ENCODE results near the gene TSPAN14.

The TSPAN14 gene

DNA sequence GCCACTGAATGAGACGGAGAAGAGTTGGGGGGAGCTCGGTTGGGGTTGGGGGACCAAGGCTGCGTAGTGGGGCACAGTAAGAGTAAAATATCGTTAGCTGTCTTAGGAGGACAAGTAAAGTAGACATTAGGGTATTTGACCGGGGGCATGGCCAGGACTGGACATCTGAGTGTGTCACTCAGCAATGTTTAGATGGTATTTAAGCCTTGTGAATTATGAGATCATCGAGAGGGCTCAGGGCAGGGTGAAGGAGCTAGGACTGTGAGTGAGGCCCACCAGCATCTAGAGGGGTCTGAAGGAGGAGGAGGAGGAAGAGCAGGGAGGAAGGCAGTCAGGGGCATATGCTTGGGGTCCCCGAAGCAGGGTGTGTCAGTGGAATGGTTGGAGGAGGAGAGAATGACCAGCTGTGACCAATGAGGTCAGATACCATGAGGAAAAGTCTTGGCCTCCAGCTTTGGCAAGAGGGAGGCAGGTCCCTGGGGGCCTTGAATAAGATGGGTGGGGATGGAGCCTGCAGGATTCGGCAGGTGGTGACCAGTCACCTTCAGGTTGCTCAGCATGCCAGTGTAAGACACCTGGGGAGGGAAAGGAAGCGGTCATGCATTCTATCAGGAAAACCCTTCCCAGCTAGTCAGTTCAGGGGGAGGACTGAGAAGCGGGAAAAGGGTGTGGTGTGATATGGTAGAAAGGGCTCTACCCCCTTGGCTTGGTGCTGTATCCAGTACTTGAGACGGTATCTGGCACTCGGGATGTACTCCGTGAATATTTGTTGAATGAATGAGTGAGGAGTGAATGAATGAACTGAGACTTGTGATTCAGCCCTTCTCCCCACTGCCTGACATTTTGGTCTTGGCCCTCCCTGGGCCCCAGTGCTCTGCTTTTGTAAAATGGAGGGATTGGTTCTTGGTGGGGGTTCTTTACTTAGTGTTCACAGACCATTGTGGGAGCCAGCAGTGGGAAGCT lies 48.8 kb downstream of the TSPAN14 start:
- DNase-seq (ENCODE audit: low read depth in 2 of 2): no peak

- no peak for DNase-seq (ENCODE audit: low read depth in 2 of 2)
Observed at GRCh38 chr10:80503584-80504157, 49.6 kb downstream of the TSPAN14 start.

- DNase-seq (ENCODE audit: low read depth in 2 of 2): no peak
Observed at GRCh38 chr10:80504158-80504811, 50.2 kb downstream of the TSPAN14 start.

GRCh38 chr10:80504897-80505465 lies 50.9 kb downstream of the TSPAN14 start:
- DNase-seq (ENCODE audit: low read depth in 2 of 2): no peak

DNA sequence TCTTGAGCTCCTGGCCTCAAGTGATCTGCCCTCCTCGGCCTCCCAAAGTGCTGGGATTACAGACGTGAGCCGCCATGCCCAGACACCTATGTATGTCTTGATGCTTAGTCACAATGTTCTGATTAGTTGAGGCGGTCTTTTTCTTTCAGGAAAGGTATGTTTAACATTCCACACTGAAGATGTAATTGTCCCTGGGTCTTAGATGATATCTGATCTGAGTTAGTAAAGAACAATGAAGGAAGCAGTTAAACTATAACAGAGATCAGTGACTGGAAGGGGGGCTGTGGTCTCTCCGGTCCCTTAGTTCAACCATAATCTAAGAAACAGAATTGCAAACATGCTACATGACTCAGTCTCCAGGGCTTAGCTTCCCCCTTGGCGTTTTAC lies 52.1 kb downstream of the TSPAN14 start:
- DNase-seq (ENCODE audit: low read depth in 2 of 2): peak; percentile 35 to 45

GRCh38 chr10:80506836-80507487 lies 52.9 kb downstream of the TSPAN14 start:
- DNase-seq (ENCODE audit: low read depth in 2 of 2): no peak

DNA sequence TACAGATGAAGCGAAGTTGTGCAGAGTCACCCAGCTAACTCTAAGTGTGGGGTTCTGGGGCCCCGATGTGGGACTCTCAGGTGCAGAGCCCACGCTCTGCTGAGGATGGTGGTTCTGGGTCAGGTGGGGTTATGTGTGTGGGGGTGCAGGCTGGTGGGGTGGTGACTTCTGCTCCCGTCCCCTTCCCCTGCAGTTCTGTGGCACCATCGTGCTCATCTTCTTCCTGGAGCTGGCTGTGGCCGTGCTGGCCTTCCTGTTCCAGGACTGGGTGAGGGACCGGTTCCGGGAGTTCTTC lies 54.9 kb downstream of the TSPAN14 start:
- no peak for DNase-seq (ENCODE audit: low read depth in 2 of 2)

DNA sequence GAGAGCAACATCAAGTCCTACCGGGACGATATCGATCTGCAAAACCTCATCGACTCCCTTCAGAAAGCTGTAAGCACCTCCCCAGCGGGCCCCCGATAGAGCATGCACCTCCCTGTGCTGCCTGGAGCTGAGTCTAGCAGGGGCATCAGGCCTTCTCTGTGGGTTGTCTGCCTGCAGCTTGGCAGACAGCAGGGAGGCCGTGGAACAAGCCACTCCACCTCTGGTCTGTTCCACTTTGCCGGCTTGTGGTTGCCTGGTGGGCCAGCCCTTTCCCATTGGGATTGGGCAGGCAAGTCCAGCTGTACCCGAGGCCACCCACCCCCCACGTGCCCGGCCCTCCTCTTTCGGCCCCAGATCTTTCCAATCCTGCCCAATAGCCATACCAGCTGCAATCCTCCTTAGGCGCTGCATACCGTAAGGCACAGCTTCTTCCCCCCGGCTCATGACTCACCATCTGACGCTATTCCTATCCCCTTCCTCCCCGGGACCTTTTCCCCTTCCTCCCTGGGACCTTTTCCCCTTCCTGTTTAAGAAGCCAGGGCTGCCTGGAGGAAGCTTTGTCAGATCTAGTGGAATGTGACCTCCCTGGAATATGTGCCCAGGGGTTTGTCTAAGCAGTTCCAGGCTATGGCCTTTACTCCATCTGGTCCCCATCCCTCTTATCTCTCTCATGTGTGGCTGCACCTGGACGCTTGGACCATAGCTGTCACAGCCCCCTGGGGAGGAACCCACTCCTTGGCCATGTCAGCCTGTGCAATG lies 55.5 kb downstream of the TSPAN14 start:
- peak in 1 of 2 experiments; percentile 21 for DNase-seq (ENCODE audit: low read depth in 2 of 2)

GRCh38 chr10:80512031-80512526 lies 58.0 kb downstream of the TSPAN14 start:
- DNase-seq (ENCODE audit: low read depth in 2 of 2): no peak

DNA sequence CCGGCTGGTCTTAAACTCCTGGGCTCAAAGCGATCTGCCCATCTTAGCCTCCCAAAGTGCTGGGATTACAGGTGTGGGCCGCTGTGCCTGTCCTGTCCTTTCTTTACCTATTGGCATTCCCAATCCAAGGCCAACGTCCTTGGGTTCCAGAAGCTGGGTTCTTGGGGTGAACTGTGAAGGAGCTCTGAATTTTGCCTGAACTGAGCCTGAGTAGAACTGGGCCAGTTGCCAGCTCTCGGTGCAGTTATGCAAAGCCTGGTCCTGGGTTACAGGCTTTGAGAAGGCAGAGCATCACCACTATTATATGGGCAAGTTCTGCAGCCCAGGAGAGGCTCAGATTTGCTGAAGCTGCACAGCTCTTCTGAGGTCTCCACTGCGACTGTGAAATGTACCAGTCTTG lies 59.0 kb downstream of the TSPAN14 start:
- no peak for DNase-seq (ENCODE audit: low read depth in 2 of 2)

- no peak for DNase-seq (ENCODE audit: low read depth in 2 of 2)
Observed at GRCh38 chr10:80515511-80515910, 61.4 kb downstream of the TSPAN14 start.

GRCh38 chr10:80515941-80516340 lies 61.8 kb downstream of the TSPAN14 start:
- no peak for DNase-seq (ENCODE audit: low read depth in 2 of 2)

- DNase-seq (ENCODE audit: low read depth in 2 of 2): no peak
Observed at GRCh38 chr10:80516506-80517075, 62.5 kb downstream of the TSPAN14 start.

GRCh38 chr10:80517416-80518142 lies 63.5 kb downstream of the TSPAN14 start:
- DNase-seq (ENCODE audit: low read depth in 2 of 2): no peak

DNA sequence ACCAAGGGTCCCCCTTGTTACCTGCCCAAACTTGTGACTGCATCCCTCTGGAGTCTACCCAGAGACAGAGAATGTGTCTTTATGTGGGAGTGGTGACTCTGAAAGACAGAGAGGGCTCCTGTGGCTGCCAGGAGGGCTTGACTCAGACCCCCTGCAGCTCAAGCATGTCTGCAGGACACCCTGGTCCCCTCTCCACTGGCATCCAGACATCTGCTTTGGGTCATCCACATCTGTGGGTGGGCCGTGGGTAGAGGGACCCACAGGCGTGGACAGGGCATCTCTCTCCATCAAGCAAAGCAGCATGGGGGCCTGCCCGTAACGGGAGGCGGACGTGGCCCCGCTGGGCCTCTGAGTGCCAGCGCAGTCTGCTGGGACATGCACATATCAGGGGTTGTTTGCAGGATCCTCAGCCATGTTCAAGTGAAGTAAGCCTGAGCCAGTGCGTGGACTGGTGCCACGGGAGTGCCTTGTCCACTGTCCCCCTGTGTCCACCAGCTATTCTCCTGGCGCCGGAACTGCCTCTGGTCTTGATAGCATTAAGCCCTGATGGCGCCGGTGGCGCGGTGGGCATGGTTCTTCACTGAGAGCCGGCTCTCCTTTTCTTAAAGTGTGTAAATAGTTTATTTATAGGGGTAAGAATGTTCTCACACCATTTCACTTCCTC lies 64.2 kb downstream of the TSPAN14 start:
- no peak for DNase-seq (ENCODE audit: low read depth in 2 of 2)

DNA sequence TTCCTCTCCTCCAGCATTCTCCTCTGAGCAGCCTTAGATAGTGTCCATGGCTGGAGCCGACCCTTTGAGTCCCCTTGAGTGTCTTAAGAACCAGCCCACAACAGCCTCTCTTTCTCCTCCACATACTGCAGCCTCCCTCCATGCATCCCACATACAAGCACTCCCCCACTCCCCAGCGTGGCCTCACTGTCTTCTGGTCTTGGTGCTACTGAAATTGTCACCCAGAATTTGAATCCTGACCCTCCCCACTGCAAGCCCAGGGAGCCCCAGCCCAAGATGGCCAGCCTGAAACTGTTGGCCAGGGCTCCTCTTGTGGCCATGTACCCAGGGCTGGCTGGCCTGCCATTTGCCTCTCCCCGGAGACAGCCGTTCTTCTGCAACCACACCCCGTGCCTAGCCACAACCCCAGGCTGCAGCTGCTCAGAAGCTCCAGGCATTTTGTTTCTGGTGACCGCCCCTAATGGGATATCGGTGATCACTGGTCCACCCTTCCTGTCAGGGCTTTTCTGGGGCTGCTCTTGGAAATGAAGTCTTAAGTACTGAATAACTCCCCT lies 64.8 kb downstream of the TSPAN14 start:
- DNase-seq (ENCODE audit: low read depth in 2 of 2): no peak

GRCh38 chr10:80519936-80520650 lies 66.0 kb downstream of the TSPAN14 start:
- DNase-seq (ENCODE audit: low read depth in 2 of 2): no peak

DNA sequence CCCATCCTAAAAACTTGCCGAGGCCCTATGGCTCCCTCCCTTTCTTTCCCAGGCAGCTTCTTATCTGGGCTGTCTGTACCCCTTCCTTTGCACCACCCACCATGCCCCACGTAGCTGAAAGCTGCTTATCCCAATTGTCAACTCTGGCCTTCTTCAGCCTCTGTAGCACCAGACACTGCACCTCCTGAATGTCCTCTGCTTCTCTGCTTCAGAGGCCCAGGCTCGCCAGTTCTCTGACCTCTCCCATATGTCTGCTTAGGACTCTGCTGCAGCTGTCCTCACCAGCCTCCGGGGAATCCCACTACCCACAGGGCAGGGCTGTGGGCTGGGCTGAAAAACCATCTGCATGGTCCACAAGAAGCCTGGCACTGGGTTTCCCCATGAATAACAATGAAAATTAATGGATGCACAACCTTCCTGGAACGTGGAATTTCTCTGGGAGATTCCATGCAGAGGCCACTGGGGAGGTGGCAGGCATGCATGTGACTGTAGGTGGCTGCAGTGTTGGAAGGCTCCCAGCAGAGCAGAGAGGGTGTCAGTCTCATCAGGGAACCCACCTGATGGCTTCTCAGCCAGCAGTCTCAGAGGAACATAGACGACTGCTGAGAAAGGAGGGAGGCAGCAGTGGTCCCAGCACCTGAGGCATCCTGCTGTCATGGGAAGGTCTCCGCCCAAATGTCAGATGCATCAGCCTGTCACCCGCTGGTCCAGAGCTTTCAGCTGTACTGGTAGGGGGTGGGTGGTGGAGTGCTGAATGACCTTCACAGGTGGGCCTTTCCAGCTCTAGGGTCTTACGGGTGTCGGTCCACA lies 66.8 kb downstream of the TSPAN14 start:
- no peak for DNase-seq (ENCODE audit: low read depth in 2 of 2)

All from fibroblast of skin of left biceps (primary cell).